Mesothelial cell of epicardium (in vitro differentiated cells): ENCODE results near the gene CLEC16A. TPM values are rescaled to one million over a fixed set of nuclear protein-coding genes. Genes with fewer than 3 reads are reported as not detected.

Experiments
- DNase-seq, 2 experiments: peaks; one replicate each; pipeline ENCODE4 v3.0.0; 2021; ENCODE audit warnings: low spot score in 2 of 2; ENCODE audit not compliant: unreplicated experiment in 2 of 2
- H3K27ac Mint-ChIP-seq: 2 replicates; pipeline ENCODE4 v1.8.0; 2021; ENCODE audit warnings: mixed read lengths
- H3K27me3 Mint-ChIP-seq: 2 replicates; pipeline ENCODE4 v1.8.0; 2021; ENCODE audit warnings: low read depth, mixed read lengths
- H3K36me3 Mint-ChIP-seq: 2 replicates; pipeline ENCODE4 v1.8.0; 2021; ENCODE audit warnings: mixed read lengths
- H3K4me1 Mint-ChIP-seq: 2 replicates; pipeline ENCODE4 v1.8.0; 2021; ENCODE audit warnings: mixed read lengths
- H3K4me3 Mint-ChIP-seq: 2 replicates; pipeline ENCODE4 v1.8.0; 2021; ENCODE audit warnings: mild to moderate bottlenecking, moderate library complexity, mixed read lengths
- H3K9me3 Mint-ChIP-seq: 2 replicates; pipeline ENCODE4 v1.8.0; 2021; ENCODE audit warnings: mixed read lengths
- total RNA-seq: library from RNA; stranded (reverse); gene quantifications from 3 replicates; pipeline ENCODE4 v1.2.1, GENCODE V29; 2021
- TF ChIP-seq, protein P1 (sequence below): fragments of 200-600 bp; sonication (generic); IDR thresholded peaks from one replicate; pipeline ENCODE4 v1.5.0; 2021; ENCODE audit warnings: antibody characterized with exemption; ENCODE audit not compliant: unreplicated experiment

Gene CLEC16A
- total RNA-seq, 1 donor from 2014 or later, result 43.3 TPM

DNA sequence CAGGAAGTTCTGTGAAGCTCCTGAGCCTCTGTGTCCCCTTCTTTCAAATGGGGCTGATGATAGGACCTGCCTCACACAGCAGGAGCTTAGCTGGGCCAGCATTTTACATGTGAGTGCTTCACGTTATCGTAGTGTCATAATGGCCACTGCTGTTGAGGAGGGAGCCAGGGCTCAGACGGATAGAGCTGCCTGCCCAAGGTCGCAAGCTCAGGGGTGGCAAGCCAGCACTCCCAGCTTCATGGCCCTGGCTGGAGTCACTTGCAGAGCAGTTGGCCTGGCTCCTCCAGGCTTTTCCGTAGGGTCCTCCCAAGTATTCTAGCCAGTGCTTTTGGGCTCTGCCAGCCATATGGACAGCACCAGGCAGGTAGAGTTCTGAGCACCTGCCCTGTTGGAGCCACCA is 196.5 kb downstream of the CLEC16A start:
- Mint-ChIP-seq H3K27ac (no peak overlapping the region), H3K4me1 (peaks cover 6% of the 10 kb centered on the region), H3K4me3 (no peak overlapping the region), H3K36me3 (peaks cover 5% of the 10 kb centered on the region), H3K27me3 (peaks cover 10% of the 10 kb centered on the region), H3K9me3 (no peaks in the 10 kb centered on the region)
- TF ChIP-seq, protein P1, sequence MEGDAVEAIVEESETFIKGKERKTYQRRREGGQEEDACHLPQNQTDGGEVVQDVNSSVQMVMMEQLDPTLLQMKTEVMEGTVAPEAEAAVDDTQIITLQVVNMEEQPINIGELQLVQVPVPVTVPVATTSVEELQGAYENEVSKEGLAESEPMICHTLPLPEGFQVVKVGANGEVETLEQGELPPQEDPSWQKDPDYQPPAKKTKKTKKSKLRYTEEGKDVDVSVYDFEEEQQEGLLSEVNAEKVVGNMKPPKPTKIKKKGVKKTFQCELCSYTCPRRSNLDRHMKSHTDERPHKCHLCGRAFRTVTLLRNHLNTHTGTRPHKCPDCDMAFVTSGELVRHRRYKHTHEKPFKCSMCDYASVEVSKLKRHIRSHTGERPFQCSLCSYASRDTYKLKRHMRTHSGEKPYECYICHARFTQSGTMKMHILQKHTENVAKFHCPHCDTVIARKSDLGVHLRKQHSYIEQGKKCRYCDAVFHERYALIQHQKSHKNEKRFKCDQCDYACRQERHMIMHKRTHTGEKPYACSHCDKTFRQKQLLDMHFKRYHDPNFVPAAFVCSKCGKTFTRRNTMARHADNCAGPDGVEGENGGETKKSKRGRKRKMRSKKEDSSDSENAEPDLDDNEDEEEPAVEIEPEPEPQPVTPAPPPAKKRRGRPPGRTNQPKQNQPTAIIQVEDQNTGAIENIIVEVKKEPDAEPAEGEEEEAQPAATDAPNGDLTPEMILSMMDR, result no peak
- no peak for DNase-seq

DNA sequence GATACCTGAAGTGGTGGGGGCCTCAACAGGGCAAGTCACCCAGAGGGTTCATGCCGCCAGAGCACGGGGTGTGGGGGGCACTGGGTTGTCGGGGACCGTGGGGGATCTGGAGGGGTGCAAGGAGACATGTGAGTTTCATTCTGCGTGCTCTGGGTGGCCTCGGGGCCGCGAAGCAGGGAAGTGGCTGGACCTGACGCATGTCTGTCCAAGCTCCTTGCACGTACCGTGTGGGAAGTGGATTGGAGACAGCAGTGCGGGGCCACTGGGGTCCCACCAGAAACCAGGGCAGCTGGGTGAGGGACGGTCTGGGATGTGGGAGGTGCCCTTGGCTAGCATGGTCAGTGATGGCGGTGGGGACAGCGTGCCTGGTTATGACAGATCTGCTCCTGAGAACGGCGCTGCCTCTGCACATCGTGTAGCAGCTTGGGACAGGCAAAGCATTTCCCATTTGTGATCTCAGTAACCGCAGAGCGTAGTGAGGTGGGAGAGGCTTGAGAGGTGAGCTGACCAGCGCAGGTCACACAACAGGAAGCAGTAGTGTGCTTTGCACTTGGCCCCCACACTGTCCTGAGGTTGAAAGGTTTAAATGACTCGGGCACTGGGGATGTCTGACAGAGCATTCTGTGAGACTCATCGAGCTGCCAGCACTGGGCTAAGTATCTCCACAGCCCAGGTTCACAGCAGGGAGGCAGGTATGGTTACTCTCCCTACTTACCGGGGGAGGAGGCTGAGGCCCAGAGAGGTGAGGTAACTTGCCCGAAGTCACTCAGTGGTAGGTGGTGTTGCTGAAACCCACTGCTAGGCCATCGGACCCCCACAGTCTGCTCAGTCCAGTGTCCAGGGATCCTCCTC is 197.3 kb downstream of the CLEC16A start:
- TF ChIP-seq, protein P1, result no peak
- Mint-ChIP-seq H3K4me1 (no peaks in the 10 kb centered on the region), H3K27me3 (peaks cover 7% of the 10 kb centered on the region), H3K9me3 (no peaks in the 10 kb centered on the region), H3K4me3 (no peak overlapping the region), H3K27ac (no peak overlapping the region), H3K36me3 (no peaks in the 10 kb centered on the region)
- no peak for DNase-seq

DNA sequence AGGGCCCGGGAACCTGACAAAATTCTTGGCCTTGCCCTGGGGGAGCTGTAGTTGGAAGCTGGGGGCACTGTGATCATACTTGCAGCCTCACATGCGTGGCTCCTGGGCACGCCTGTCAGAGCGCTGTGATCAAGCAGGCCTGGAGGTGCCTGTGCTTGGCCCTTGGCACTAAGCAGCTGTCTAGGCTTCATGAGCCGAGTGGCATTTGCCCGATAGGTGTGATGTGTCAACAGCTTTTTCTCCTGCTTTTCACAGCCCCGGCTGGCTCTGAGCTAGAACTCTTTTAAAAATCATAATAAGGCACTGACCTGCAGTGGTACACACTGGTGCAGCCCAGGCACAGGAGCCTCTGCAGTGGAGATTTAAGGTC is 197.9 kb downstream of the CLEC16A start:
- DNase-seq, result no peak
- Mint-ChIP-seq H3K27ac (no peak overlapping the region), H3K27me3 (peaks cover 9% of the 10 kb centered on the region), H3K9me3 (no peaks in the 10 kb centered on the region), H3K36me3 (no peaks in the 10 kb centered on the region), H3K4me3 (no peak overlapping the region), H3K4me1 (no peaks in the 10 kb centered on the region)
- TF ChIP-seq, protein P1, result no peak

DNA sequence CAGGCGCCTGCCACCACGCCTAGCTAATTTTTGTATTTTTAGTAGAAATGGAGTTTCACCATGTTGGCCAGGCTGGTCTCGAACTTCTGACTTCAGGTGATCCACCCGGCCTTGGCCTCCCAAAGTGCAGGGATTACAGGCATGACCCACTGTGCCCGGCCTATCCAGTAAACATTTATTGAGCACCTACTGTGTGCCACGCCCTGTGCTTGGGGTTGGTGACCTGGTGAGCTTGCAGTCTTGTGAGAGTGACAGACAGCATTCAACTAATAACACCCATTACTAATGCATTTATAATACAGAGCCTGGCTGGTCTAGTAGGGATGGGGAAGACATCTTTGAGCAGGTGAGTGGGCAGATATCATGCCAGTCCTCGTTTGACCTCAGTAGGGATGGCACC is 198.6 kb downstream of the CLEC16A start:
- Mint-ChIP-seq H3K4me3 (no peak overlapping the region), H3K27ac (no peak overlapping the region), H3K36me3 (no peaks in the 10 kb centered on the region), H3K4me1 (peaks cover 2% of the 10 kb centered on the region), H3K9me3 (no peaks in the 10 kb centered on the region), H3K27me3 (peaks cover 13% of the 10 kb centered on the region)
- no peak for DNase-seq
- TF ChIP-seq, protein P1, result no peak

DNA sequence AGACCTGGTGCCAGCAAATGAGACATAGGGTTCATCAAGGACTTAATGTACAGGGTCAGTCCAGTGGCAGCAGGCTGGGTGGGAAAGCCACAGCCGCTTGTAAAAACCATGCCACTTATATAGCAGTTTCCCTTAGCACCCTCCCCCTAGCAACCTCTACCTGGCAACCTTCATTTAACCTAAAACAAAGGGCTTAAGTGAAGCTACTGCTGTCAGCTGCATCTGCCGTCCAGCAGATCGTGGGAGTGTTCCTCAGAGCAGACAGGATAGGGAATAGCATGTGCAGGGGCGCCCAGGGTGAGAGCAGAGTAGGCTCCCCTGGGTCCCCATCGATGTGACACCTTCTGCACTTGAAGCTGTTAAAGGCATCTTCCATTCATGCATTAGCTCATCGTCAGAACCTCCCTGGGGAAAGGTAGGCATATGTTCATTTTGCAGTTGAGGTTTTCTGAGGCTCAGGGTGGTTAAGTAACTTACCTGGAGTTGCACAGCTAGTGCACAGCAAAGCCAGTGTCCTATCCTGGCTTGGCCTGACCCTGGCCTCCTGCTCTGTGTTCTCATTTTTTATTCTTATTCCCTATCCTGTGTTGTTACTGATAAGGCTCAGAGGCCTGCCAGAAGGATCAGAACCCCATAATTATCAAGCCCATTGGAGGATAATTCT is 199.1 kb downstream of the CLEC16A start:
- peaks cover 2% of the 10 kb centered on the region for H3K4me1 Mint-ChIP-seq
- H3K9me3 Mint-ChIP-seq, result no peaks in the 10 kb centered on the region
- peaks cover 10% of the 10 kb centered on the region for H3K27me3 Mint-ChIP-seq
- no peaks in the 10 kb centered on the region for H3K36me3 Mint-ChIP-seq
- TF ChIP-seq, protein P1, result no peak
- DNase-seq, result no peak
- H3K4me3 Mint-ChIP-seq, result no peak overlapping the region
- H3K27ac Mint-ChIP-seq, result no peak overlapping the region
